ENCODE data around the gene PAPPA.

- TF ChIP-seq, protein P1, sequence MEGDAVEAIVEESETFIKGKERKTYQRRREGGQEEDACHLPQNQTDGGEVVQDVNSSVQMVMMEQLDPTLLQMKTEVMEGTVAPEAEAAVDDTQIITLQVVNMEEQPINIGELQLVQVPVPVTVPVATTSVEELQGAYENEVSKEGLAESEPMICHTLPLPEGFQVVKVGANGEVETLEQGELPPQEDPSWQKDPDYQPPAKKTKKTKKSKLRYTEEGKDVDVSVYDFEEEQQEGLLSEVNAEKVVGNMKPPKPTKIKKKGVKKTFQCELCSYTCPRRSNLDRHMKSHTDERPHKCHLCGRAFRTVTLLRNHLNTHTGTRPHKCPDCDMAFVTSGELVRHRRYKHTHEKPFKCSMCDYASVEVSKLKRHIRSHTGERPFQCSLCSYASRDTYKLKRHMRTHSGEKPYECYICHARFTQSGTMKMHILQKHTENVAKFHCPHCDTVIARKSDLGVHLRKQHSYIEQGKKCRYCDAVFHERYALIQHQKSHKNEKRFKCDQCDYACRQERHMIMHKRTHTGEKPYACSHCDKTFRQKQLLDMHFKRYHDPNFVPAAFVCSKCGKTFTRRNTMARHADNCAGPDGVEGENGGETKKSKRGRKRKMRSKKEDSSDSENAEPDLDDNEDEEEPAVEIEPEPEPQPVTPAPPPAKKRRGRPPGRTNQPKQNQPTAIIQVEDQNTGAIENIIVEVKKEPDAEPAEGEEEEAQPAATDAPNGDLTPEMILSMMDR (conservative IDR thresholded peaks at IDR 0.05 in 1 of 2, IDR thresholded peaks at IDR 0.05 in 1 of 2; ENCODE audit: extremely low read depth in 1 of 2, insufficient read depth in 1 of 2, low read depth in 1 of 2, low read length in 2 of 2), result no peak
- no peak for TF ChIP-seq EZH2 (IDR thresholded peaks at IDR 0.05; ENCODE audit: borderline replicate concordance, low read length)
Observed at GRCh38 chr9:116219686-116220085, 66.1 kb downstream of the PAPPA start.

Measured in mammary epithelial cell (primary cell).